Measurements from ENCODE around the gene GRHL3. TPM values are rescaled to one million over a fixed set of nuclear protein-coding genes. Genes with fewer than 3 reads are reported as not detected.

Gene GRHL3
- total and polyA plus RNA-seq, 5 donors from 2014 or later: not detected

- Mint-ChIP-seq H3K27ac (no peak overlapping the region), H3K9me3 (no peaks in the 10 kb centered on the region), H3K4me1 (no peaks in the 10 kb centered on the region), H3K4me3 (no peak overlapping the region), H3K36me3 (no peaks in the 10 kb centered on the region), H3K27me3 (no peaks in the 10 kb centered on the region)
- DNase-seq: no peak
- Histone ChIP-seq H3K27me3 (ENCODE audit: control insufficient read depth, insufficient read depth, low read length) (no peaks in the 10 kb centered on the region), H3K4me3 (ENCODE audit: low read depth, low read length) (no peak overlapping the region), H3K27ac (ENCODE audit: insufficient read depth, low read length, poor library complexity, severe bottlenecking) (no peak overlapping the region), H3K9me3 (ENCODE audit: control insufficient read depth in 2 of 2, low read length in 2 of 2) (no peaks in the 10 kb centered on the region), H3K36me3 (ENCODE audit: control insufficient read depth, insufficient read depth, low read length) (no peaks in the 10 kb centered on the region), H3K4me1 (ENCODE audit: control insufficient read depth, insufficient read depth, low read length, poor library complexity, severe bottlenecking) (no peaks in the 10 kb centered on the region)
- no peak for ATAC-seq (ENCODE audit: low read depth in 2 of 2)
These were observed 20.8 kb downstream of the GRHL3 start for GRCh38 chr1:24339996-24340395.

DNA sequence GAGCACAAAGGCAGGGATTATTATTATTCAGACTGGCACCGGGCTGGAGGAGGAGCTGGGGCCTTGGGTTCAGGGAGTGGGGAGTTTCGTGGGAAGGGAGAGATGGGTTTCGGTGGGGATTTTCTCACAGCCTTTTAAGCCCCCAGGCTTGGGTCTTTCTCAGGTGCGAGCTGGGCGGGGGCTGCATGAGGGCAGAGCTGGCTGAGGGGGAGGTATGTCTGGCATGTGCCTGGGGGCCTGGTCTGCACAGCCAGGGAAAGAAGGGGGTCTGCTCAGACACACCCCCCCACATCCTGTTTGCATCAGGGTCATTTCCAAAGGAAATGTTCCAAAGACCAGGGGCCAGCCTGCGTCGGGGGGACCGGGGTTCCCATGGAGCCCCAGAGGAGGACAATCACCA lies 21.6 kb downstream of the GRHL3 start:
- no peak for ATAC-seq (ENCODE audit: low read depth in 2 of 2)
- H3K4me3 Mint-ChIP-seq: peak overlapping the region in 1 of 4 donors; percentile 58
- no peaks in the 10 kb centered on the region for H3K27me3 Mint-ChIP-seq
- no peak for DNase-seq
- no peak overlapping the region for H3K4me3 ChIP-seq (ENCODE audit: low read depth, low read length)
- no peaks in the 10 kb centered on the region for H3K9me3 ChIP-seq (ENCODE audit: control insufficient read depth in 2 of 2, low read length in 2 of 2)
- H3K27ac Mint-ChIP-seq: no peak overlapping the region
- no peak overlapping the region for H3K27ac ChIP-seq (ENCODE audit: insufficient read depth, low read length, poor library complexity, severe bottlenecking)
- no peaks in the 10 kb centered on the region for H3K4me1 Mint-ChIP-seq
- no peaks in the 10 kb centered on the region for H3K27me3 ChIP-seq (ENCODE audit: control insufficient read depth, insufficient read depth, low read length)
- no peaks in the 10 kb centered on the region for H3K4me1 ChIP-seq (ENCODE audit: control insufficient read depth, insufficient read depth, low read length, poor library complexity, severe bottlenecking)
- no peaks in the 10 kb centered on the region for H3K36me3 Mint-ChIP-seq
- no peaks in the 10 kb centered on the region for H3K9me3 Mint-ChIP-seq
- H3K36me3 ChIP-seq (ENCODE audit: control insufficient read depth, insufficient read depth, low read length): no peaks in the 10 kb centered on the region

GRCh38 chr1:24341260-24341659 lies 22.1 kb downstream of the GRHL3 start:
- DNase-seq: no peak
- Histone ChIP-seq H3K27ac (ENCODE audit: insufficient read depth, low read length, poor library complexity, severe bottlenecking) (no peak overlapping the region), H3K9me3 (ENCODE audit: control insufficient read depth in 2 of 2, low read length in 2 of 2) (no peaks in the 10 kb centered on the region), H3K27me3 (ENCODE audit: control insufficient read depth, insufficient read depth, low read length) (no peaks in the 10 kb centered on the region), H3K36me3 (ENCODE audit: control insufficient read depth, insufficient read depth, low read length) (no peaks in the 10 kb centered on the region), H3K4me3 (ENCODE audit: low read depth, low read length) (no peak overlapping the region), H3K4me1 (ENCODE audit: control insufficient read depth, insufficient read depth, low read length, poor library complexity, severe bottlenecking) (no peaks in the 10 kb centered on the region)
- no peaks in the 10 kb centered on the region for H3K9me3 Mint-ChIP-seq
- H3K4me1 Mint-ChIP-seq: no peaks in the 10 kb centered on the region
- no peak for ATAC-seq (ENCODE audit: low read depth in 2 of 2)
- H3K27me3 Mint-ChIP-seq: no peaks in the 10 kb centered on the region
- H3K27ac Mint-ChIP-seq: no peak overlapping the region
- H3K4me3 Mint-ChIP-seq: no peak overlapping the region
- no peaks in the 10 kb centered on the region for H3K36me3 Mint-ChIP-seq

DNA sequence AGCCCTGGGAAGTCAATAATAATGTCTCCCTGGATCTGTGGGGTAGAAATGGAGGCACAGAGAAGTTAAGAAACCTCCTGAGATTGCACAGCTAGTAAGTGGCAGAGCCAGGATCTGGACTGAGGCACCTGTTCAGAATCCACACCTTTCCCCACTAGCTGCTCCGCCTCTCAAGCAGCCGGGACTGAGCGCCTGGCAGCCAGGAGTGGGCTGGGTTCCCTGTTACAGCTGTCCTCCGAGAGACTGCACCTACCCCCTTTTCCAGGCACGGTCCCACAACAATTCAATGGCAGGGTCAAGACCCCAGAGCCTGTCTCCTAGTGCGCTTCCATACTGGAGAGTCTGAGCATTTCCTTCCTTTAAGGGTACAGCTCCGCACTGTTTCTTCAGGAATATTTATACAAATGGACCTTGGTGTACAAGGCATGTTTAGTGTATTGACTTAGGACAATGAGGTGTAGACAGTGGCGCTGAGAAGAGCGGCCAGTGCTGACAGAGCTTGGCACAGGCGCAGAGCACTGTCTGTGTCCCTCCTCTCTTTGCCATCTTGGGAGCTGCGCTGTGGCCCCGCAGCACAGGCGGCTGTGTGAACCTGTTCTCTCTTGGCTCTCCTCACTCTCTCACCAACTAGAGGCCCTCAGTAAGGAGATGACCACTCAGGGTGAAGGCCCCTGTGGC lies 24.4 kb downstream of the GRHL3 start:
- DNase-seq (no peak), ATAC-seq (ENCODE audit: low read depth in 2 of 2) (no peak)
- Histone ChIP-seq H3K27me3 (ENCODE audit: control insufficient read depth, insufficient read depth, low read length) (no peaks in the 10 kb centered on the region), H3K9me3 (ENCODE audit: control insufficient read depth in 2 of 2, low read length in 2 of 2) (no peaks in the 10 kb centered on the region), H3K4me3 (ENCODE audit: low read depth, low read length) (no peak overlapping the region), H3K27ac (ENCODE audit: insufficient read depth, low read length, poor library complexity, severe bottlenecking) (no peak overlapping the region), H3K36me3 (ENCODE audit: control insufficient read depth, insufficient read depth, low read length) (no peaks in the 10 kb centered on the region), H3K4me1 (ENCODE audit: control insufficient read depth, insufficient read depth, low read length, poor library complexity, severe bottlenecking) (no peaks in the 10 kb centered on the region)
- Mint-ChIP-seq H3K27me3 (no peaks in the 10 kb centered on the region), H3K27ac (no peak overlapping the region), H3K36me3 (peaks cover 1% of the 10 kb centered on the region), H3K9me3 (no peaks in the 10 kb centered on the region), H3K4me1 (no peaks in the 10 kb centered on the region), H3K4me3 (no peak overlapping the region)

- no peaks in the 10 kb centered on the region for H3K27me3 Mint-ChIP-seq
- no peak for ATAC-seq (ENCODE audit: low read depth in 2 of 2)
- H3K9me3 Mint-ChIP-seq: no peaks in the 10 kb centered on the region
- Histone ChIP-seq H3K27me3 (ENCODE audit: control insufficient read depth, insufficient read depth, low read length) (no peaks in the 10 kb centered on the region), H3K4me1 (ENCODE audit: control insufficient read depth, insufficient read depth, low read length, poor library complexity, severe bottlenecking) (no peaks in the 10 kb centered on the region), H3K27ac (ENCODE audit: insufficient read depth, low read length, poor library complexity, severe bottlenecking) (no peak overlapping the region), H3K9me3 (ENCODE audit: control insufficient read depth in 2 of 2, low read length in 2 of 2) (no peaks in the 10 kb centered on the region), H3K4me3 (ENCODE audit: low read depth, low read length) (no peak overlapping the region), H3K36me3 (ENCODE audit: control insufficient read depth, insufficient read depth, low read length) (no peaks in the 10 kb centered on the region)
- no peak overlapping the region for H3K27ac Mint-ChIP-seq
- no peak overlapping the region for H3K4me3 Mint-ChIP-seq
- H3K36me3 Mint-ChIP-seq: peaks cover 4% of the 10 kb centered on the region
- no peak for DNase-seq
- H3K4me1 Mint-ChIP-seq: no peaks in the 10 kb centered on the region
These were observed 25.1 kb downstream of the GRHL3 start for GRCh38 chr1:24344090-24344742.

DNA sequence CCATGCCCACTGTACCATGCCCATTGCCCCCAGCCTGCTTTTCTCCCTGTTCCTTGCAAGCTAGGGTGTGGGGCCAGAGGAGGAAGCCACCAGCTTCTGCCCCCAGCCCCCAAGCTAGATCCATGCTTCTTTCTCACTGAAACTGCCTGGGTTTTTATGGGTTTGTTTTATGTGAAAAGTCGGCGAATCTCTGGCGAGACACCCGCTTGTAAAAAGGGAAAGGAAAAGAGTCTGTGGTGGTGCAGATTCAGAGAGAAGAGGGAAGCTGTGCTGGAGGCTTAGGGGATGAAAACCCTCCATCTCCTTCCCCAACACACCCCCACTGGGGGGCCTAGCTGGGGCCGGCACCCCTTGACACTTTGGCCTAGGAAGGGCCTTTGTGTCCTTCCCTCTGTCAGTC lies 26.2 kb downstream of the GRHL3 start:
- Histone ChIP-seq H3K9me3 (ENCODE audit: control insufficient read depth in 2 of 2, low read length in 2 of 2) (no peaks in the 10 kb centered on the region), H3K27me3 (ENCODE audit: control insufficient read depth, insufficient read depth, low read length) (no peaks in the 10 kb centered on the region), H3K4me3 (ENCODE audit: low read depth, low read length) (no peak overlapping the region), H3K27ac (ENCODE audit: insufficient read depth, low read length, poor library complexity, severe bottlenecking) (no peak overlapping the region), H3K4me1 (ENCODE audit: control insufficient read depth, insufficient read depth, low read length, poor library complexity, severe bottlenecking) (no peaks in the 10 kb centered on the region), H3K36me3 (ENCODE audit: control insufficient read depth, insufficient read depth, low read length) (no peaks in the 10 kb centered on the region)
- Mint-ChIP-seq H3K4me3 (no peak overlapping the region), H3K4me1 (peaks cover 0 to 6% (median 4%) of the 10 kb centered on the region in 4 donors), H3K9me3 (no peaks in the 10 kb centered on the region), H3K27me3 (no peaks in the 10 kb centered on the region), H3K27ac (no peak overlapping the region), H3K36me3 (peaks cover 4% of the 10 kb centered on the region)
- no peak for DNase-seq
- no peak for ATAC-seq (ENCODE audit: low read depth in 2 of 2)

DNA sequence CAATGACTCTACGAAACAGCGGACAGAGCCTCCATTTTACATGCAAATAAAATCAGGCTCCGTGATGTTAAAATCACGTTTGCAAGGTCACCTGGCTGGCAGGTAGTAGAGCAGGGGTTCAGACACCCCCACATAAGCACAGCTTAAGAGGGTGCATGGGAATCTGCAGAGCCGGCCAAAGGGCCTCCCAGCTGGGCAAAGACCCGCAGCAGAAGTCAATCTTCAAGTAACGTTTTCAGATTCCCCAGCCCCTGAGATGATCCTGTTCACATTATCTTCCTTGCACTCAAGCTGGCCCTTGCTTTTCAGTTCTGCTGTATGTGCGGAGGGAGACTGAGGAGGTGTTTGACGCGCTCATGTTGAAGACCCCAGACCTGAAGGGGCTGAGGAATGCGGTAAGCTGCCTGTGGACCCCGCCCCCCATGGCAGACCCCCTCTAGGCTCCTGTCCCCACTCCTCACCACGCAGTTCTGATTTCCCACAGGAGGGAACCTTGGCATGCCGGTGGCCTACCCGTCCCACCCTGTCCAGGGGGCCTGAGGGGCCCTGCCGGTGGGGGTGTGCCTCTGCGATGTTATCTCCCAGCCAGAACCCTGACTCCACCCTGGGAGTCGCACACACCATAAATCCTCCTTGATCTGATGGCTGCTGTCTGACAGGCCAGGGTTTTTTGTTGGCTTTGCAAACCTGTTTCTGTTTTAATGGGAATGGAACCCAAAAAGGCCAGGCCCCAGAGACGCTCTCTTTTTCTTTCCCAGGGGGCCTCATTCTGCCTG lies 28.2 kb downstream of the GRHL3 start:
- Mint-ChIP-seq H3K4me1 (peaks cover 0 to 21% (median 12%) of the 10 kb centered on the region in 4 donors), H3K9me3 (no peaks in the 10 kb centered on the region), H3K27ac (no peak overlapping the region), H3K36me3 (peaks cover 4% of the 10 kb centered on the region), H3K27me3 (no peaks in the 10 kb centered on the region), H3K4me3 (no peak overlapping the region)
- H3K9me3 ChIP-seq (ENCODE audit: control insufficient read depth in 2 of 2, low read length in 2 of 2): no peaks in the 10 kb centered on the region
- no peaks in the 10 kb centered on the region for H3K36me3 ChIP-seq (ENCODE audit: control insufficient read depth, insufficient read depth, low read length)
- no peak overlapping the region for H3K27ac ChIP-seq (ENCODE audit: insufficient read depth, low read length, poor library complexity, severe bottlenecking)
- DNase-seq (no peak), ATAC-seq (ENCODE audit: low read depth in 2 of 2) (no peak)
- no peaks in the 10 kb centered on the region for H3K4me1 ChIP-seq (ENCODE audit: control insufficient read depth, insufficient read depth, low read length, poor library complexity, severe bottlenecking)
- no peaks in the 10 kb centered on the region for H3K27me3 ChIP-seq (ENCODE audit: control insufficient read depth, insufficient read depth, low read length)
- H3K4me3 ChIP-seq (ENCODE audit: low read depth, low read length): no peak overlapping the region

Measured in CD4-positive, CD25-positive, alpha-beta regulatory T cell (primary cell).